ENCODE measurements around the gene SELENOI. TPM values are rescaled to one million over a fixed set of nuclear protein-coding genes. Genes with fewer than 3 reads are reported as not detected.

Gene SELENOI
- total and polyA plus RNA-seq, 2 donors (not counting 3 experiments of a cell fraction or from before 2014, with no cell fraction given) = 10.8 to 25.3 TPM

DNA sequence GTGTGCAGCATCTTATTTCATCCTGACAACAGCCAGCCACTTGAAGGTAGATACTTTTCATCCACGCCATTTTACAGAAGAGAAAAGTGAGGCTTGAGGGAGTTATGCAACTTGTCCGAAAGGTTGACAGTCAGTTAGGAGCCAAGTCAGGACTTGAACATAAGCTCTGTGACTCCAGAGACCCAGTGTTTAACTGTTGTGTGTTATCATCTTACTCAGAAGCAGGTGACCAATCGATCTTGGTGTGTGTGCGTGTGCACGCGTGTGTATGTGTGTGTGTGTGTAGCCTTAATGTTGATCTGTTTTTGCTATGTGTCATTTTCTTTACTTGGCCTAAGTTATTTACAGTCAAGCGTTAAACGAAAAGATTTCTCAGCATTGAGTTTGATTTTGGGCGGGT, 77.8 kb downstream of the SELENOI start:
- Histone ChIP-seq H2AFZ (ENCODE audit: low read depth, low read length) (no peak overlapping the region), H3K4me2 (ENCODE audit: insufficient read depth, low read length) (no peak overlapping the region), H3K27ac (ENCODE audit: insufficient read depth, low read depth, low read length) (no peak overlapping the region), H3K9me3 (replicated peaks; ENCODE audit: control insufficient read depth, insufficient read depth, low read length) (no peaks in the 10 kb centered on the region), H3K4me3 (replicated peaks in 1 of 3; ENCODE audit: insufficient read depth in 1 of 3, low read depth in 1 of 3, low read length in 3 of 3) (no peak overlapping the region), H3K9ac (replicated peaks; ENCODE audit: extremely low read depth, insufficient read depth, low read length) (no peak overlapping the region), H3K27me3 (ENCODE audit: control insufficient read depth in 2 of 2, insufficient read depth in 2 of 2, low read length in 2 of 2) (peaks cover 2 to 3% of the 10 kb centered on the region in 2 experiments), H4K20me1 (replicated peaks; ENCODE audit: control insufficient read depth, extremely low read depth, insufficient read depth, low read length) (no peaks in the 10 kb centered on the region), H3K4me1 (ENCODE audit: control insufficient read depth, extremely low read depth, insufficient read depth, low read length) (no peaks in the 10 kb centered on the region), H3K36me3 (ENCODE audit: control insufficient read depth in 2 of 2, extremely low read depth in 1 of 2, insufficient read depth in 2 of 2, low read length in 2 of 2) (no peaks in the 10 kb centered on the region), H3K79me2 (ENCODE audit: control insufficient read depth, insufficient read depth, low read length) (no peaks in the 10 kb centered on the region), H3K9me1 (replicated peaks; ENCODE audit: control insufficient read depth, extremely low read depth, insufficient read depth, low read length) (no peaks in the 10 kb centered on the region)
- no peak for FAIRE-seq
- POLR2A ChIA-PET = no interaction called here
- intact Hi-C loops (cut with micrococcal nuclease) = no loop called here
- BruUV-seq (replicated peaks) = no TSS peak
- DNase-seq (ENCODE audit: low read depth, low spot score) = no peak
- dilution Hi-C loops (cut with MboI; ENCODE audit: extremely low pct_ligation_motif_present, low sequenced_read_pairs) = no loop called here
- CTCF ChIA-PET = no interaction called here
- TF ChIP-seq POLR2A (IDR thresholded peaks at IDR 0.05; ENCODE audit: low read depth, low read length) (no peak), POLR2AphosphoS5 (IDR thresholded peaks at IDR 0.05; ENCODE audit: insufficient read depth, low read depth, low read length) (no peak), GATA2 (IDR thresholded peaks at IDR 0.05; ENCODE audit: insufficient read depth, insufficient read length, low read depth, low read length) (no peak), FOS (IDR thresholded peaks at IDR 0.05; ENCODE audit: borderline replicate concordance, insufficient read depth, low read length) (no peak)
- TF ChIP-seq, protein P1, sequence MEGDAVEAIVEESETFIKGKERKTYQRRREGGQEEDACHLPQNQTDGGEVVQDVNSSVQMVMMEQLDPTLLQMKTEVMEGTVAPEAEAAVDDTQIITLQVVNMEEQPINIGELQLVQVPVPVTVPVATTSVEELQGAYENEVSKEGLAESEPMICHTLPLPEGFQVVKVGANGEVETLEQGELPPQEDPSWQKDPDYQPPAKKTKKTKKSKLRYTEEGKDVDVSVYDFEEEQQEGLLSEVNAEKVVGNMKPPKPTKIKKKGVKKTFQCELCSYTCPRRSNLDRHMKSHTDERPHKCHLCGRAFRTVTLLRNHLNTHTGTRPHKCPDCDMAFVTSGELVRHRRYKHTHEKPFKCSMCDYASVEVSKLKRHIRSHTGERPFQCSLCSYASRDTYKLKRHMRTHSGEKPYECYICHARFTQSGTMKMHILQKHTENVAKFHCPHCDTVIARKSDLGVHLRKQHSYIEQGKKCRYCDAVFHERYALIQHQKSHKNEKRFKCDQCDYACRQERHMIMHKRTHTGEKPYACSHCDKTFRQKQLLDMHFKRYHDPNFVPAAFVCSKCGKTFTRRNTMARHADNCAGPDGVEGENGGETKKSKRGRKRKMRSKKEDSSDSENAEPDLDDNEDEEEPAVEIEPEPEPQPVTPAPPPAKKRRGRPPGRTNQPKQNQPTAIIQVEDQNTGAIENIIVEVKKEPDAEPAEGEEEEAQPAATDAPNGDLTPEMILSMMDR (IDR thresholded peaks at IDR 0.05; ENCODE audit: extremely low read depth in 1 of 2, insufficient read depth in 1 of 2, low read depth in 1 of 2, low read length in 2 of 2) = no peak

DNA sequence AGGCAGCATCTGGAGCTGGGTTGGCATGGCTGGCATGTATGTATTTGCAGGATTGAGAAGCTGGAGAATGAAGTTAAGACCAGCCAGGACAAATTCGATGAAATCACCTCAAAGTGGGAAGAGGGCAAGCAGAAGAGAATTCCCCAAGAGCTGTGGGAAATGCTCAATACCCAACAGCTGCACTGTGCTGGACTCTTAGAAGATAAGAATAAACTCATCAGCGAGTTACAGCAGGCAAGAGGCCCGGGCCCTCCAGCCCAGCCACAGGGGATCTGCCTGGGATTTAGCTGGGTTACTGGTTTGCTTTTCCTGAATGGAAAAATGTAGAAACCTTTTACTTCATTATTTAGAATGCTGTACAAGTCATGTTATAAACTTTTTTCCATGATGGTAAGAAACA, 78.3 kb downstream of the SELENOI start:
- no peak overlapping the region for H3K9ac ChIP-seq (replicated peaks; ENCODE audit: extremely low read depth, insufficient read depth, low read length)
- no peaks in the 10 kb centered on the region for H3K9me3 ChIP-seq (replicated peaks; ENCODE audit: control insufficient read depth, insufficient read depth, low read length)
- H3K4me3 ChIP-seq (replicated peaks in 1 of 3; ENCODE audit: insufficient read depth in 1 of 3, low read depth in 1 of 3, low read length in 3 of 3) = no peak overlapping the region
- H3K79me2 ChIP-seq (ENCODE audit: control insufficient read depth, insufficient read depth, low read length) = no peaks in the 10 kb centered on the region
- no peaks in the 10 kb centered on the region for H3K4me1 ChIP-seq (ENCODE audit: control insufficient read depth, extremely low read depth, insufficient read depth, low read length)
- H3K27ac ChIP-seq (ENCODE audit: insufficient read depth, low read depth, low read length) = no peak overlapping the region
- FAIRE-seq (no peak), DNase-seq (ENCODE audit: low read depth, low spot score) (no peak)
- H3K36me3 ChIP-seq (ENCODE audit: control insufficient read depth in 2 of 2, extremely low read depth in 1 of 2, insufficient read depth in 2 of 2, low read length in 2 of 2) = no peaks in the 10 kb centered on the region
- no peaks in the 10 kb centered on the region for H3K9me1 ChIP-seq (replicated peaks; ENCODE audit: control insufficient read depth, extremely low read depth, insufficient read depth, low read length)
- no TSS peak for BruUV-seq (replicated peaks)
- H4K20me1 ChIP-seq (replicated peaks; ENCODE audit: control insufficient read depth, extremely low read depth, insufficient read depth, low read length) = no peaks in the 10 kb centered on the region
- no peak overlapping the region for H2AFZ ChIP-seq (ENCODE audit: low read depth, low read length)
- ChIA-PET POLR2A (interaction anchor here (0.5 kb wide), 1 partner anchor 400 kb away, joined by 6 read pairs; no protein-coding TSS in a partner anchor), CTCF (no interaction called here)
- H3K27me3 ChIP-seq (ENCODE audit: control insufficient read depth in 2 of 2, insufficient read depth in 2 of 2, low read length in 2 of 2) = peaks cover 1 to 3% of the 10 kb centered on the region in 2 experiments
- H3K4me2 ChIP-seq (ENCODE audit: insufficient read depth, low read length) = no peak overlapping the region
- TF ChIP-seq JUN (IDR thresholded peaks at IDR 0.05; ENCODE audit: borderline replicate concordance, insufficient read depth, insufficient read length, low read depth) (no peak), FOS (IDR thresholded peaks at IDR 0.05; ENCODE audit: borderline replicate concordance, insufficient read depth, low read length) (no peak), POLR2AphosphoS5 (IDR thresholded peaks at IDR 0.05; ENCODE audit: insufficient read depth, low read depth, low read length) (no peak), GATA2 (IDR thresholded peaks at IDR 0.05; ENCODE audit: insufficient read depth, insufficient read length, low read depth, low read length) (no peak), MYC (IDR thresholded peaks at IDR 0.05; ENCODE audit: low read depth, low read length) (no peak), EZH2 (IDR thresholded peaks at IDR 0.05; ENCODE audit: borderline replicate concordance, low read depth, low read length, severe bottlenecking) (no peak), POLR2A (IDR thresholded peaks at IDR 0.05; ENCODE audit: low read depth, low read length) (no peak)
- TF ChIP-seq, protein P2, sequence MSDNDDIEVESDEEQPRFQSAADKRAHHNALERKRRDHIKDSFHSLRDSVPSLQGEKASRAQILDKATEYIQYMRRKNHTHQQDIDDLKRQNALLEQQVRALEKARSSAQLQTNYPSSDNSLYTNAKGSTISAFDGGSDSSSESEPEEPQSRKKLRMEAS (IDR thresholded peaks at IDR 0.05; ENCODE audit: insufficient read depth, insufficient read length) = no peak
- TF ChIP-seq, protein P1 (IDR thresholded peaks at IDR 0.05; ENCODE audit: extremely low read depth in 1 of 2, insufficient read depth in 1 of 2, low read depth in 1 of 2, low read length in 2 of 2) = no peak
- intact Hi-C loops (cut with micrococcal nuclease) (no loop called here), dilution Hi-C loops (cut with MboI; ENCODE audit: extremely low pct_ligation_motif_present, low sequenced_read_pairs) (no loop called here)
